Memory B cell (primary cell): ENCODE data around the gene OSBPL9.

Experiments
- ATAC-seq: fragments of 150-1000 bp; cut with Tn5 transposase; 2 replicates; pipeline ENCODE4 v1.10.0; 2021; ENCODE audit warnings: low read depth, mild to moderate bottlenecking, moderate library complexity
- DNase-seq, 2 donors: peaks; one replicate each; pipeline ENCODE4 v3.0.0; 2022; ENCODE audit warnings: low spot score in 2 of 2
- H3K27ac Mint-ChIP-seq: one replicate; pipeline ENCODE4 v1.8.0; 2022; ENCODE audit warnings: mild to moderate bottlenecking, moderate library complexity, mixed read lengths
- H3K27me3 Mint-ChIP-seq: one replicate; pipeline ENCODE4 v1.8.0; 2022; ENCODE audit warnings: mixed read lengths
- H3K36me3 Mint-ChIP-seq: one replicate; pipeline ENCODE4 v1.8.0; 2022; ENCODE audit warnings: mild to moderate bottlenecking, mixed read lengths
- H3K4me1 Mint-ChIP-seq: one replicate; pipeline ENCODE4 v1.8.0; 2022; ENCODE audit warnings: mixed read lengths
- H3K4me3 Mint-ChIP-seq: one replicate; pipeline ENCODE4 v1.8.0; 2022; ENCODE audit warnings: mild to moderate bottlenecking, moderate library complexity, mixed read lengths
- H3K9me3 Mint-ChIP-seq: one replicate; pipeline ENCODE4 v1.8.0; 2022; ENCODE audit warnings: mixed read lengths

Gene OSBPL9

GRCh38 chr1:51621161-51621560 is 4.3 kb downstream of the OSBPL9 start:
- no peak overlapping the region for H3K4me3 Mint-ChIP-seq
- no peak overlapping the region for H3K27ac Mint-ChIP-seq
- no peaks in the 10 kb centered on the region for H3K27me3 Mint-ChIP-seq
- no peak for ATAC-seq
- peaks cover 41% of the 10 kb centered on the region for H3K4me1 Mint-ChIP-seq
- H3K9me3 Mint-ChIP-seq, result no peaks in the 10 kb centered on the region
- DNase-seq, result no peak
- H3K36me3 Mint-ChIP-seq, result peaks cover 16% of the 10 kb centered on the region

- Mint-ChIP-seq H3K27ac (no peak overlapping the region), H3K9me3 (no peaks in the 10 kb centered on the region), H3K4me3 (no peak overlapping the region), H3K36me3 (peaks cover 14% of the 10 kb centered on the region), H3K4me1 (peaks cover 43% of the 10 kb centered on the region), H3K27me3 (no peaks in the 10 kb centered on the region)
- ATAC-seq (no peak), DNase-seq (no peak)
Observed at GRCh38 chr1:51621841-51622454, 5.1 kb downstream of the OSBPL9 start.

GRCh38 chr1:51622455-51622913 is 5.6 kb downstream of the OSBPL9 start:
- H3K4me3 Mint-ChIP-seq, result no peak overlapping the region
- no peak overlapping the region for H3K27ac Mint-ChIP-seq
- H3K36me3 Mint-ChIP-seq, result peaks cover 13% of the 10 kb centered on the region
- H3K4me1 Mint-ChIP-seq, result peaks cover 38% of the 10 kb centered on the region
- H3K9me3 Mint-ChIP-seq, result no peaks in the 10 kb centered on the region
- DNase-seq (no peak), ATAC-seq (no peak)
- H3K27me3 Mint-ChIP-seq, result no peaks in the 10 kb centered on the region

GRCh38 chr1:51623025-51623424 is 6.1 kb downstream of the OSBPL9 start:
- H3K27ac Mint-ChIP-seq, result no peak overlapping the region
- peaks cover 38% of the 10 kb centered on the region for H3K4me1 Mint-ChIP-seq
- no peaks in the 10 kb centered on the region for H3K27me3 Mint-ChIP-seq
- ATAC-seq, result no peak
- no peak overlapping the region for H3K4me3 Mint-ChIP-seq
- H3K9me3 Mint-ChIP-seq, result no peaks in the 10 kb centered on the region
- H3K36me3 Mint-ChIP-seq, result peaks cover 13% of the 10 kb centered on the region
- DNase-seq, result no peak

- no peak overlapping the region for H3K27ac Mint-ChIP-seq
- H3K9me3 Mint-ChIP-seq, result no peaks in the 10 kb centered on the region
- peaks cover 35% of the 10 kb centered on the region for H3K4me1 Mint-ChIP-seq
- H3K27me3 Mint-ChIP-seq, result no peaks in the 10 kb centered on the region
- DNase-seq (no peak), ATAC-seq (no peak)
- no peak overlapping the region for H3K4me3 Mint-ChIP-seq
- H3K36me3 Mint-ChIP-seq, result peaks cover 13% of the 10 kb centered on the region
Observed at GRCh38 chr1:51623450-51623849, 6.6 kb downstream of the OSBPL9 start.

- Mint-ChIP-seq H3K4me1 (peaks cover 36% of the 10 kb centered on the region), H3K36me3 (peaks cover 18% of the 10 kb centered on the region), H3K27ac (no peak overlapping the region), H3K27me3 (no peaks in the 10 kb centered on the region), H3K9me3 (no peaks in the 10 kb centered on the region), H3K4me3 (no peak overlapping the region)
- no peak for DNase-seq
- no peak for ATAC-seq
Observed at GRCh38 chr1:51624855-51625254, 8.0 kb downstream of the OSBPL9 start.

- ATAC-seq, result peak; percentile 53
- Mint-ChIP-seq H3K4me3 (no peak overlapping the region), H3K27ac (no peak overlapping the region), H3K9me3 (no peaks in the 10 kb centered on the region), H3K36me3 (peaks cover 16% of the 10 kb centered on the region), H3K4me1 (peaks cover 34% of the 10 kb centered on the region), H3K27me3 (no peaks in the 10 kb centered on the region)
- DNase-seq, result no peak
Observed at GRCh38 chr1:51627672-51628071, 10.8 kb downstream of the OSBPL9 start.

GRCh38 chr1:51628715-51629590 is 12.1 kb downstream of the OSBPL9 start:
- DNase-seq, result no peak
- H3K4me3 Mint-ChIP-seq, result no peak overlapping the region

GRCh38 chr1:51629918-51630317 is 13.0 kb downstream of the OSBPL9 start:
- Mint-ChIP-seq H3K27ac (no peak overlapping the region), H3K4me1 (peaks cover 36% of the 10 kb centered on the region), H3K4me3 (no peak overlapping the region), H3K36me3 (peaks cover 12% of the 10 kb centered on the region), H3K9me3 (no peaks in the 10 kb centered on the region), H3K27me3 (no peaks in the 10 kb centered on the region)
- ATAC-seq (no peak), DNase-seq (no peak)

More at GRCh38 chr1:51628715-51629590, 12.1 kb downstream of the OSBPL9 start:
- Mint-ChIP-seq H3K9me3 (no peaks in the 10 kb centered on the region), H3K27ac (no peak overlapping the region), H3K36me3 (peaks cover 12% of the 10 kb centered on the region), H3K4me1 (peaks cover 28% of the 10 kb centered on the region), H3K27me3 (no peaks in the 10 kb centered on the region)
- ATAC-seq, result no peak

GRCh38 chr1:51630393-51630792 is 13.5 kb downstream of the OSBPL9 start:
- no peaks in the 10 kb centered on the region for H3K27me3 Mint-ChIP-seq
- no peak for ATAC-seq
- no peak for DNase-seq
- H3K4me1 Mint-ChIP-seq, result peaks cover 35% of the 10 kb centered on the region
- peaks cover 12% of the 10 kb centered on the region for H3K36me3 Mint-ChIP-seq
- no peaks in the 10 kb centered on the region for H3K9me3 Mint-ChIP-seq
- no peak overlapping the region for H3K27ac Mint-ChIP-seq
- H3K4me3 Mint-ChIP-seq, result no peak overlapping the region

GRCh38 chr1:51630922-51631321 is 14.0 kb downstream of the OSBPL9 start:
- no peak for DNase-seq
- H3K27me3 Mint-ChIP-seq, result no peaks in the 10 kb centered on the region
- H3K36me3 Mint-ChIP-seq, result peaks cover 12% of the 10 kb centered on the region
- no peak for ATAC-seq
- no peaks in the 10 kb centered on the region for H3K9me3 Mint-ChIP-seq
- no peak overlapping the region for H3K27ac Mint-ChIP-seq
- H3K4me1 Mint-ChIP-seq, result peaks cover 34% of the 10 kb centered on the region
- H3K4me3 Mint-ChIP-seq, result no peak overlapping the region

- H3K36me3 Mint-ChIP-seq, result peaks cover 10% of the 10 kb centered on the region
- no peaks in the 10 kb centered on the region for H3K9me3 Mint-ChIP-seq
- ATAC-seq (no peak), DNase-seq (no peak)
- H3K27ac Mint-ChIP-seq, result no peak overlapping the region
- peaks cover 29% of the 10 kb centered on the region for H3K4me1 Mint-ChIP-seq
- H3K4me3 Mint-ChIP-seq, result no peak overlapping the region
- no peaks in the 10 kb centered on the region for H3K27me3 Mint-ChIP-seq
Observed at GRCh38 chr1:51631747-51632146, 14.9 kb downstream of the OSBPL9 start.

GRCh38 chr1:51634618-51635017 is 17.7 kb downstream of the OSBPL9 start:
- Mint-ChIP-seq H3K36me3 (peaks cover 9% of the 10 kb centered on the region), H3K4me1 (peaks cover 28% of the 10 kb centered on the region), H3K27me3 (no peaks in the 10 kb centered on the region), H3K4me3 (no peak overlapping the region), H3K27ac (no peak overlapping the region), H3K9me3 (no peaks in the 10 kb centered on the region)
- no peak for DNase-seq
- ATAC-seq, result no peak

- no peaks in the 10 kb centered on the region for H3K9me3 Mint-ChIP-seq
- H3K4me3 Mint-ChIP-seq, result no peak overlapping the region
- H3K36me3 Mint-ChIP-seq, result peaks cover 9% of the 10 kb centered on the region
- DNase-seq, result no peak
- no peak for ATAC-seq
- H3K27ac Mint-ChIP-seq, result no peak overlapping the region
- H3K27me3 Mint-ChIP-seq, result no peaks in the 10 kb centered on the region
- peaks cover 25% of the 10 kb centered on the region for H3K4me1 Mint-ChIP-seq
Observed at GRCh38 chr1:51635615-51636014, 18.7 kb downstream of the OSBPL9 start.
